ENCODE results near the gene GKN1.

DNA sequence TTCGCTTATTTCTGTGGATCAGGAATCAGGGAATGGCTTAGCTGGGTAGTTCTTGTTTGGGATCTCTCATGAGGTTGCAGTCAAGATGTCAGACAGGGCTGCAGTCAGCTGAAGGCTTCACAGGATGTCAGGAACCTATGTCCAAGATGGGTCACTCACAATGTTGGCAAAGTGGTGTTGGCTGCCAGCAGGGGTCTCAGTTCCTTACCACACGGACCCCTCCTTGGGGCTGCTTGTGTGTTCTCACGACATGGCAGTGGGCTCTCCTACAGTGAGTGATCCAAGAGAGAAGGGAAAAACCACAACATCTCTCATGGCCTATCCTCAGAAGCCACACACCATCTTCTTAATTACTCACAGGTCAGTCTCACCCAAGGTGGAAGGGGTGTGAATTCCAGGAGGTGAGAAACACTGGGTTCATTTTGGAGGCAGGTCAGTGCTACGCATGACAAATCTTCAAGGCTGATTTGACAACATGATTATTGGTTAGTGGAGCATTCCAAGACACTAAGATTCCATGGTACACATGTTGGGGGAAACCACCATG lies 37.2 kb downstream of the GKN1 start:
- TF ChIP-seq, protein P1, sequence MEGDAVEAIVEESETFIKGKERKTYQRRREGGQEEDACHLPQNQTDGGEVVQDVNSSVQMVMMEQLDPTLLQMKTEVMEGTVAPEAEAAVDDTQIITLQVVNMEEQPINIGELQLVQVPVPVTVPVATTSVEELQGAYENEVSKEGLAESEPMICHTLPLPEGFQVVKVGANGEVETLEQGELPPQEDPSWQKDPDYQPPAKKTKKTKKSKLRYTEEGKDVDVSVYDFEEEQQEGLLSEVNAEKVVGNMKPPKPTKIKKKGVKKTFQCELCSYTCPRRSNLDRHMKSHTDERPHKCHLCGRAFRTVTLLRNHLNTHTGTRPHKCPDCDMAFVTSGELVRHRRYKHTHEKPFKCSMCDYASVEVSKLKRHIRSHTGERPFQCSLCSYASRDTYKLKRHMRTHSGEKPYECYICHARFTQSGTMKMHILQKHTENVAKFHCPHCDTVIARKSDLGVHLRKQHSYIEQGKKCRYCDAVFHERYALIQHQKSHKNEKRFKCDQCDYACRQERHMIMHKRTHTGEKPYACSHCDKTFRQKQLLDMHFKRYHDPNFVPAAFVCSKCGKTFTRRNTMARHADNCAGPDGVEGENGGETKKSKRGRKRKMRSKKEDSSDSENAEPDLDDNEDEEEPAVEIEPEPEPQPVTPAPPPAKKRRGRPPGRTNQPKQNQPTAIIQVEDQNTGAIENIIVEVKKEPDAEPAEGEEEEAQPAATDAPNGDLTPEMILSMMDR (IDR thresholded peaks at IDR 0.05), result no peak
- no peak for TF ChIP-seq POLR2A (IDR thresholded peaks at IDR 0.05)
